Heart right ventricle (tissue), 16 donors: Measurements from ENCODE around the gene CCL19. TPM values are rescaled to one million over a fixed set of nuclear protein-coding genes. Genes with fewer than 3 reads are reported as not detected.
A peak's percentile ranks its signal among the peaks of the same experiment; 100 is the strongest.

Source experiments
- ATAC-seq, 8 donors: fragments of 200-7000 bp; cut with Tn5 transposase; one replicate each; pipeline ENCODE4 v1.9.1; 2020; ENCODE audit warnings: mild to moderate bottlenecking in 8 of 8, moderate library complexity in 8 of 8, moderate number of reproducible peaks in 1 of 8
- DNase-seq, 2 donors: peaks; one replicate each; pipeline ENCODE4 v3.0.0-alpha.2; 2020
- H3K27ac ChIP-seq, 10 donors: fragments of 200-600 bp; sonication (generic) in 2 of 10; one replicate each; pipeline versions ENCODE4 v1.5.0 to v1.8.0; 2020 to 2022; ENCODE audit warnings: mild to moderate bottlenecking in 3 of 10
- H3K27me3 ChIP-seq, 7 donors: fragments of 200-600 bp; one replicate each; pipeline ENCODE4 v1.8.0; 2021 to 2022; ENCODE audit warnings: mild to moderate bottlenecking in 2 of 7
- H3K36me3 ChIP-seq, 9 donors: fragments of 200-600 bp; sonication (generic) in 1 of 9; one replicate each; pipeline versions ENCODE4 v1.5.0 to v1.8.0; 2020 to 2022; ENCODE audit warnings: mild to moderate bottlenecking in 2 of 9
- H3K4me1 ChIP-seq, 9 donors: fragments of 200-600 bp; sonication (generic) in 1 of 9; one replicate each; pipeline versions ENCODE4 v1.5.0 to v1.8.0; 2020 to 2022; ENCODE audit warnings: mild to moderate bottlenecking in 4 of 9
- H3K4me3 ChIP-seq, 10 donors: fragments of 200-600 bp; sonication (generic) in 2 of 10; one replicate each; pipeline versions ENCODE4 v1.5.0 to v1.8.0; 2020 to 2022; ENCODE audit warnings: mild to moderate bottlenecking in 7 of 10, moderate library complexity in 2 of 10
- H3K9me3 ChIP-seq, 11 donors: fragments of 200-600 bp in 10 of 11; sonication (generic) in 2 of 11; one replicate each; pipeline versions ENCODE4 v1.5.0 to v1.8.0; 2013 to 2022; ENCODE audit warnings: mild to moderate bottlenecking in 2 of 11, control low read depth in 1 of 11, moderate library complexity in 1 of 11
- WGBS, 2 donors: extraction: QIAGEN DNeasy Blood & Tissue Kit; methylation state at CpG; one replicate each; pipeline ENCODE4 v1.1.7; 2013; ENCODE audit warnings: inconsistent platforms in 1 of 2; 5-methylcytosine and 5-hydroxymethylcytosine counted together
- intact Hi-C, 10 donors: fragments of 100-400 bp; cut with DNase I; formaldehyde crosslinking; loops; one replicate each; pipeline versions ENCODE4 v1.11.1 to v1.14.2; 2022
- polyA plus RNA-seq, 2 donors: library from polyadenylated mRNA; stranded (reverse); fragments of 200-250 nt; gene quantifications; one replicate each; pipeline ENCODE4 v1.2.3, GENCODE V29; 2013
- total RNA-seq, 10 donors: library from RNA; stranded (reverse); fragmentation: NEBNext Ultra II Directional in 3 of 10; extraction: Animal tissue kit (Norgen Biotek cat#: 25700) in 3 of 10; gene quantifications; one replicate each; pipeline versions ENCODE4 v1.2.1 to v1.2.4, GENCODE V29; 2021 to 2023
- TF ChIP-seq, protein P1 (sequence below), 9 donors: fragments of 200-600 bp; sonication (generic) in 2 of 9; IDR thresholded peaks; one replicate each; pipeline versions ENCODE4 v1.5.0 to v1.8.0; 2021 to 2022; ENCODE audit warnings: antibody characterized with exemption in 9 of 9, mild to moderate bottlenecking in 5 of 9, moderate library complexity in 1 of 9
- donor health status: Arrhythmogenic right ventricular cardiomyopathy.
- donor health status: ischemic (EF 13 %, LVEDD 7.1; RV severe dilation, severe dysfunction).
- donor health status: healthy with polysubstance abuse.
- donor health status: DM: no; HTN: yes; CAD: no.
- donor health status: DM: no; HTN: no; CAD: no.
- donor health status: ischemic (EF 25% LVEDD 6.9; RV normal size, moderate dysfunction).
- donor health status: ischemic (EF 25% LVEDD 5.7; RV mildly dilated, moderate dysfunction).
- donor health status: healthy.
- donor health status: DM: yes; HTN: yes; CAD: no.
- donor health status: Ischemic cardiomyopathy.
- donor health status: ischemic (EF 35%, LVEDD 5.7; RV mildly dilated, moderate dysfunction).
- donor health status: nonischemic (EF 11% LVEDD 7.7; RV severe dilation, severe dysfunction).
- donor health status: DM: yes; HTN: yes; CAD: no.
- donor health status: PGD.
- donor health status: ischemic (EF 29% LVEDD 5.4; RV normal size, mild dysfunction).
- donor health status: nonischemic (EF 23%, LVEDD 6.1; RV moderate dilation, normal function).

Gene CCL19
- total and polyA plus RNA-seq, 12 donors, result 0.47 to 19.9 (median 1.1) TPM; not detected in 5

DNA sequence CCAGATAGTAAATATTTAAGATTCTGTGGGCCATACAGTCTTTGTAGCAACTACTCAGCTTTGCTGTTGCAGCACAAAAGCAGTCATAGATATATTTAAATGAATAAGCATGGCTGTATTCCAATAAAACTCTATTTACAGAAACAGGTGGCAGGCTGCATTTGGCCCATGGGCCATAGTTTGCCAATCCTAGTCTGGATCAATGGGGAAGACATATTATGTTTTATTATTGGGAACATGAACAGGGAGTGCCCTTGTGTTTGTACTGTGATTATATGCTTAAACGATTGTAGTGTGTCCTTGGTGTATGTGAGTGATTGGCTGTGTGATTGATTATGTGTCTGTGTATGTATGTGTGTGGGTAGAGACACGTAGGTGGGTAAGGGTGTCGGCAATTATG lies 16.6 kb downstream of the CCL19 start:
- TF ChIP-seq, protein P1, sequence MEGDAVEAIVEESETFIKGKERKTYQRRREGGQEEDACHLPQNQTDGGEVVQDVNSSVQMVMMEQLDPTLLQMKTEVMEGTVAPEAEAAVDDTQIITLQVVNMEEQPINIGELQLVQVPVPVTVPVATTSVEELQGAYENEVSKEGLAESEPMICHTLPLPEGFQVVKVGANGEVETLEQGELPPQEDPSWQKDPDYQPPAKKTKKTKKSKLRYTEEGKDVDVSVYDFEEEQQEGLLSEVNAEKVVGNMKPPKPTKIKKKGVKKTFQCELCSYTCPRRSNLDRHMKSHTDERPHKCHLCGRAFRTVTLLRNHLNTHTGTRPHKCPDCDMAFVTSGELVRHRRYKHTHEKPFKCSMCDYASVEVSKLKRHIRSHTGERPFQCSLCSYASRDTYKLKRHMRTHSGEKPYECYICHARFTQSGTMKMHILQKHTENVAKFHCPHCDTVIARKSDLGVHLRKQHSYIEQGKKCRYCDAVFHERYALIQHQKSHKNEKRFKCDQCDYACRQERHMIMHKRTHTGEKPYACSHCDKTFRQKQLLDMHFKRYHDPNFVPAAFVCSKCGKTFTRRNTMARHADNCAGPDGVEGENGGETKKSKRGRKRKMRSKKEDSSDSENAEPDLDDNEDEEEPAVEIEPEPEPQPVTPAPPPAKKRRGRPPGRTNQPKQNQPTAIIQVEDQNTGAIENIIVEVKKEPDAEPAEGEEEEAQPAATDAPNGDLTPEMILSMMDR (IDR thresholded peaks at IDR 0.05), result no peak

DNA sequence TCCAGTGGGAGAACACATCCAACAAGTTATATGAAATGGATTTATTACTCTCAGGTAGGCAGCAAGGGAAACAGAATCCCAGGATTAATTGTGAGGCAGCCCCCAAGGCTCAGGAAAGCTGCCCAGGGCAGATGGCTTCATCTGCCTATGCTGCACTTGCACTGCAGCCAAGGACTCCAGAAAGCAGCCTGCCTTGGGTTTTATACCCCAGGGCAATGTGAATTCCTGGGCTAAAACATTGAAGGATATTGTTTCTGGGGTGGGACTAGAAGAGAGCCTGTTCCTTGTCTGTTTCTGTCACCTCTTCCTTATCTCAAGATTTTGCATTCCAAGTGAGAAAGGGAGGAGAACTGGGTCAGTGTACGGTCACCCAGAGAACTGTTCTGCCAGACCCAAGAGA lies 19.8 kb downstream of the CCL19 start:
- WGBS, 2 donors, result 40 to 64% methylated on average over 1 of the region's 1 CpG
- DNase-seq, result no peak
- TF ChIP-seq, protein P1 (IDR thresholded peaks at IDR 0.05), result no peak
- no peak for ATAC-seq
- H3K27me3 ChIP-seq, result no peaks in the 10 kb centered on the region
- intact Hi-C loops, result no loop called here
- peaks cover 0 to 16% (median 0%) of the 10 kb centered on the region in 9 donors for H3K36me3 ChIP-seq
- H3K4me3 ChIP-seq, result no peak overlapping the region
- peaks cover 0 to 12% (median 4%) of the 10 kb centered on the region in 9 donors for H3K4me1 ChIP-seq
- H3K27ac ChIP-seq, result no peak overlapping the region
- H3K9me3 ChIP-seq, result peaks cover 0 to 9% (median 0%) of the 10 kb centered on the region in 11 donors

More for the DNA sequence above, 16.6 kb downstream of the CCL19 start:
- H3K4me3 ChIP-seq, result no peak overlapping the region
- intact Hi-C loops, result no loop called here
- no peak for DNase-seq
- no peaks in the 10 kb centered on the region for H3K27me3 ChIP-seq
- ATAC-seq, result no peak
- no peak overlapping the region for H3K27ac ChIP-seq
- 84 to 90% methylated on average over 3 of the region's 3 CpGs for WGBS, 2 donors
- H3K9me3 ChIP-seq, result peaks cover 0 to 7% (median 0%) of the 10 kb centered on the region in 11 donors
- peaks cover 0 to 3% (median 0%) of the 10 kb centered on the region in 9 donors for H3K36me3 ChIP-seq
- H3K4me1 ChIP-seq, result peaks cover 0 to 4% (median 0%) of the 10 kb centered on the region in 9 donors

DNA sequence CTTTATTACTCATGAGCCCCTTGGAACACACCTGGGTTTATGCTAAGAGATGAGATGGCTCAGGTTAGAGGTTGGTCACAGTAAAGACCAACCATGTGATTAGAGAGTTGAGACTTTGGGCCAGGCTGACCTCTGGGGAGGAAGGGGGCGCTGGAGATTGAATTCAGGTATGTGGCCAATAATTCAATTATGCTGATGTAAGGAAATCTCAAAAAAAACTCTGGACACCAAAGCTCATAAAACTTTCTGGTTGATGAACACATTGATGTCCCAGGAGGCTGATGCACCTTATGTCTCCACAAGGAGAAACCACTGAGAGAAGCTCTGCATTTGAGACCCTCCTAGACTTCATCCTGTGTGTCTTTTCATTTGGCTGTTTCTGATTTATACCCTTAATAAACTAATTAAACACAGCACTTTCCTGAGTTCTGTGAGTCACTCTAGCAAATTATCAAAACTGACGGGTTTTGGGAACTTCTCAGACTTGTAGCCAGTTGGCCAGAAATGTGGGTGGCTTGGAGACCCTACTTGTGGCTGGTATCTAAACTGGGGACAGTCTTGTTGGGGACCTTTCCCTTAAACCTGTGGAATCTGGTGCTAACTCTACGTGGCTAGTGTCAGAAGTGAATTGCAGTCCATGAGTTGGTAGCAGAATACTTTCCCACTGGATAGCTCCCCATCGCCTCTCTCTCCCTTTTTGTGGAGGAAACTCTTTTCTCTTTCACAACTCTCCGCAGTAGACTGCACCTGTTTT lies 21.1 kb downstream of the CCL19 start:
- Histone ChIP-seq H3K4me1 (peaks cover 0 to 19% (median 5%) of the 10 kb centered on the region in 9 donors), H3K9me3 (peaks cover 0 to 9% (median 0%) of the 10 kb centered on the region in 11 donors), H3K36me3 (peaks cover 0 to 16% (median 0%) of the 10 kb centered on the region in 9 donors), H3K27ac (no peak overlapping the region), H3K27me3 (no peaks in the 10 kb centered on the region), H3K4me3 (no peak overlapping the region)
- intact Hi-C loops, result no loop called here
- TF ChIP-seq, protein P1 (IDR thresholded peaks at IDR 0.05), result no peak
- no peak for DNase-seq
- ATAC-seq, result no peak
- whole genome bisulfite sequencing, 2 donors, result 95% methylated on average over 5 of the region's 5 CpGs

DNA sequence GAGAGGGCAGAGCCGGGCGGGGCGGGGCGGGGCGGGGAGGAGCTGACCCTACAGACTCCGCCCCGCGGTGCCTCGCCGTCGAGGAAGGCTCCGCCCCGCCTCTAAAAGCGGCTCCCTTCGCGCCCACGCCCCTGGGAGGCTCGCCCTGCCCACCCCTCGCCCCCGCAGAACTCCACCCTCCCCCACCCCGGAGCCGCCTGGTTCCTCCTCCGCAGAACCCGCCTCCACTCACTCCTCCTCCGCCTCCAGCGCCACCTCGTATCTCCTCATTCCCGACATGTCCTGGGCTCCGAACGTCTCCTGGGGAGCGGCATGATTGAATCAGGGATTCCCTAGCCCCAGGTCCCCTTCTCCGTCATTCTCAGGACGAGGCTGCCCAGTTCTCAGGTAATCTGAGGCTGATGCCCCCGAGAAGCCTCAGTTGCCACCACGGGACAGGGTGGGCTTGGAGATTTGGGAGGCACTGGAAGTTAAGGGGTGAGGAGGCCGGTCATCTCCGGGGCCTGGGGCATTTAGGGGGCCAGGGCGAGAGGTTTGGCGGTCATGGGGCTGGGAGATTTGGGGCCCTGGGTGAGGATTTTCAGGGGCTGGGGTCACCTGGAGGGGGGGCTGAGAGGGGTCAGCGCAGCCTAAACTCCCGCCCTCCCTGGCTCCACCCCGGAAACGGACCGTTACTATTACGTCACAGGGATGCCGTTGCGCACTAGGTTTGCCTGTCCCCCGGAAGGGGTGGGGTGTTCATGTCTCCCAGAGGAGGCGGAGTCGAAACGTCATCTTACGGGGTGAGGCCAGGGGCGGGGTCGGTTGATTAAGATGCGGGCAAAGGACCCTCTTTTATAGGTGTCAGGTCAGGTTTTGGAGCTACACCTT lies 25.5 kb downstream of the CCL19 start:
- WGBS, 2 donors, result 1 to 2% methylated on average over 54 to 55 of the region's 55 CpGs
- Histone ChIP-seq H3K36me3 (peaks cover 0 to 44% (median 7%) of the 10 kb centered on the region in 9 donors), H3K4me1 (peaks cover 0 to 29% (median 14%) of the 10 kb centered on the region in 9 donors), H3K27me3 (no peaks in the 10 kb centered on the region), H3K9me3 (peaks cover 0 to 9% (median 0%) of the 10 kb centered on the region in 11 donors), H3K4me3 (peak overlapping the region; percentile 45 to 95 (median 72)), H3K27ac (peak overlapping the region; percentile 77 to 100 (median 97))
- peak; percentile 95 to 96 for DNase-seq
- peak; percentile 90 to 95 (median 92) for ATAC-seq
- intact Hi-C loops, result loop anchor here in 2 of 10 donors (2.0 kb wide), 2 partner anchors 17 to 37 kb away; no protein-coding TSS in a partner anchor
- TF ChIP-seq, protein P1 (IDR thresholded peaks at IDR 0.05), result no peak
